Nephron (organoid): Measurements from ENCODE around the gene TMEM233.

ENCODE experiments used
- H3K27ac Mint-ChIP-seq, 3 experiments: 2 replicates each; pipeline ENCODE4 v1.8.0; 2020; ENCODE audit warnings: mixed read lengths in 3 of 3, mild to moderate bottlenecking in 2 of 3, moderate library complexity in 1 of 3
- H3K27me3 Mint-ChIP-seq: 2 replicates; pipeline ENCODE4 v1.8.0; 2021; ENCODE audit warnings: low read depth, mild to moderate bottlenecking, moderate library complexity, mixed read lengths
- H3K36me3 Mint-ChIP-seq: 2 replicates; pipeline ENCODE4 v1.8.0; 2020; ENCODE audit warnings: low read depth, mixed read lengths
- H3K4me1 Mint-ChIP-seq: 2 replicates; pipeline ENCODE4 v1.8.0; 2020; ENCODE audit warnings: mixed read lengths
- H3K4me3 Mint-ChIP-seq, 3 experiments: 2 replicates each; pipeline ENCODE4 v1.8.0; 2020; ENCODE audit warnings: mild to moderate bottlenecking in 3 of 3, mixed read lengths in 3 of 3, moderate library complexity in 2 of 3
- H3K9me3 Mint-ChIP-seq: 2 replicates; pipeline ENCODE4 v1.8.0; 2020; ENCODE audit warnings: mixed read lengths
- CTCF ChIP-seq, 3 experiments: fragments of 200-600 bp; sonication (generic); IDR thresholded peaks; one replicate each; pipeline ENCODE4 v1.5.0; 2021; ENCODE audit warnings: antibody characterized with exemption in 3 of 3; ENCODE audit not compliant: unreplicated experiment in 3 of 3

Gene TMEM233

GRCh38 chr12:119598159-119598558 lies 4.6 kb downstream of the TMEM233 start:
- Mint-ChIP-seq H3K9me3 (no peaks in the 10 kb centered on the region), H3K36me3 (no peaks in the 10 kb centered on the region), H3K4me1 (peaks cover 24% of the 10 kb centered on the region), H3K27me3 (peaks cover 69% of the 10 kb centered on the region), H3K27ac (no peak overlapping the region), H3K4me3 (no peak overlapping the region)
- TF ChIP-seq CTCF (IDR thresholded peaks at IDR 0.05; ENCODE audit: unreplicated experiment in 3 of 3): no peak

DNA sequence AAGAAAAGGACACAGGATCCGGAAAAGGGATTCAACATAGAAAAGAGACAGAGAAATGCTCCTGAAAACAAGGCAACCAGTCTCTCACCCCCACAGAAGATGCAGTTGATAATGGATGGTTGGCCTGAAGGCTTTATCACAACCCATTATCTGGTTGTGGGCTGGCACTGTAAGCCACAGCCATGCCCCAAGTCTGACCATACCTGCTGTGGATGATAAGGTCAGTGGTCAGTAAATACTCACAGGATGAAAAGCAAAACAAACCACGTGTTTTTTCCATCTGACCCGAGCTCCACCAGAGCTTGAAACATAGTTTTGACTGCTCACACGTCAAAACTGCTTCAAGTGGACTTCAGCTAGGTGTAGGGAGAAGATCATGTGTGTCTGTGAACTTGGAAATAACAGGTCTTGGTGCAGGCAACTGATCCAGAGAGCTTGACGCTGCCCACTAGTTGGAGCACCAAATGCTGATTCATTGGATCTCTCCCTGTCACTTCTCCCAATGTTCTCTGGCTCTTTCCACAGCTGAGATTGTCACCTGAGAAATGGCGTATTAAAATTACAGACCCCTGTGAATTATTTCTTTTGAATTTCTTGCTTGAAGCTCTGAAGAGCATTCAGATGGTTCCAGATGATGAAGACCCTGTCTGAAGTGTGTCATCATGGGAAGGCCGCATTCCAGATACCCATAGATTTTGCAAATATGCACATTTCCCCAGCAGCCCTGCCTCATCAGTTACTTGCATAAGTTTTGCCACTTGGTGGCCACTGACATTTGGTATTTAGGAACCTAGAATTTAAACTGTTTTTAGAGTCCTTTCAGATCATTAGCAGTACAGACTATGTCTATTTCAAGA lies 8.5 kb downstream of the TMEM233 start:
- TF ChIP-seq CTCF (IDR thresholded peaks at IDR 0.05; ENCODE audit: unreplicated experiment in 3 of 3): no peak
- H3K4me1 Mint-ChIP-seq: peaks cover 8% of the 10 kb centered on the region
- H3K4me3 Mint-ChIP-seq: no peak overlapping the region
- H3K9me3 Mint-ChIP-seq: no peaks in the 10 kb centered on the region
- peaks cover 29% of the 10 kb centered on the region for H3K27me3 Mint-ChIP-seq
- H3K36me3 Mint-ChIP-seq: no peaks in the 10 kb centered on the region
- no peak overlapping the region for H3K27ac Mint-ChIP-seq

DNA sequence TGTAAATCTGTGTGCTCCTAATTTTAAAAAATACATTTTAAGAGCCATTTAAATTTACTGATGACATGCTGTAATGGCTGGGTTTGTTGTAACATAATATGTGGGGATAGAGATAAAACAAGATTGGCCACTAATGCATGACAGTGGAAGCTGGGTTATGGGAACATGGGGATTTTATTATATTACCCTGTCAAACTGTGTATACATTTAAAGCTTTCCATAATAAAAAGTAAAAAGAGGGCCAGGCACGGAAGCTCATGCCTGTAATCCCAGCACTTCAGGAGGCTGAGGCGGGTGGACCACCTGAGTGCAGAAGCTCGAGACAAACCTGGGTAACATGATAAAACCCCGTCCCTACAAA lies 9.1 kb downstream of the TMEM233 start:
- H3K36me3 Mint-ChIP-seq: no peaks in the 10 kb centered on the region
- TF ChIP-seq CTCF (IDR thresholded peaks at IDR 0.05; ENCODE audit: unreplicated experiment in 3 of 3): no peak
- no peaks in the 10 kb centered on the region for H3K9me3 Mint-ChIP-seq

DNA sequence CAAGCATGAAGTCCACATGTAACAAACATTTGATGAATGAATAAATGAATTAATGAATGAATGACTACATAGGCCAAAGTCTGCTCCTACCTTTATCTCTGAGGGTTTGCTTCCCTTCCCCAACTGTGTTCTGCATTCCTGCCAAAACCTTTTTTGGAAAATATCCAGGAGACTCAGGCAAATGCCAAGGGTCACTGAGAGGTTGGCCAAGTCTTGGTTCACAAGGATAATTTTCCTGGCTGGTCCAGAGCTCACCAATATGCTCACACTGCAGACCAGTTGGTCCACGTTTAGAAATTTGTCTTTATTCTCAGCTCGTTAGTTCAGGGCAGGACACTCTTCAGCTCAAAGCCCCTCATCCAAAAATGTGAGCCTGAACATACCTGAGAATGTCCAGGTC lies 10.2 kb downstream of the TMEM233 start:
- TF ChIP-seq CTCF (IDR thresholded peaks at IDR 0.05; ENCODE audit: unreplicated experiment in 3 of 3): no peak
- Mint-ChIP-seq H3K9me3 (peaks cover under 1% of the 10 kb centered on the region), H3K4me1 (peaks cover 8% of the 10 kb centered on the region), H3K4me3 (no peak overlapping the region), H3K36me3 (no peaks in the 10 kb centered on the region), H3K27ac (no peak overlapping the region), H3K27me3 (peaks cover 20% of the 10 kb centered on the region)

More for the DNA sequence above, 9.1 kb downstream of the TMEM233 start:
- H3K27ac Mint-ChIP-seq: no peak overlapping the region
- no peak overlapping the region for H3K4me3 Mint-ChIP-seq
- peaks cover 23% of the 10 kb centered on the region for H3K27me3 Mint-ChIP-seq
- H3K4me1 Mint-ChIP-seq: peaks cover 8% of the 10 kb centered on the region

GRCh38 chr12:119609358-119609757 lies 15.8 kb downstream of the TMEM233 start:
- H3K4me3 Mint-ChIP-seq: no peak overlapping the region
- peaks cover 15% of the 10 kb centered on the region for H3K9me3 Mint-ChIP-seq
- no peak overlapping the region for H3K27ac Mint-ChIP-seq
- no peaks in the 10 kb centered on the region for H3K4me1 Mint-ChIP-seq
- peaks cover 8% of the 10 kb centered on the region for H3K27me3 Mint-ChIP-seq
- H3K36me3 Mint-ChIP-seq: no peaks in the 10 kb centered on the region
- TF ChIP-seq CTCF (IDR thresholded peaks at IDR 0.05; ENCODE audit: unreplicated experiment in 3 of 3): no peak
